GM19397 (cell line): Measurements from ENCODE around the gene SPATA4.

Experiments used
- ATAC-seq: cut with Tn5 transposase; IDR thresholded peaks from one replicate; pipeline ENCODE4 v1.9.1; 2021; ENCODE audit warnings: mild to moderate bottlenecking, moderate library complexity; ENCODE audit not compliant: unreplicated experiment

Gene SPATA4

GRCh38 chr4:176191974-176192373, 3.4 kb downstream of the SPATA4 start:
- no peak for ATAC-seq

- no peak for ATAC-seq
Observed at GRCh38 chr4:176189891-176190795, 5.2 kb downstream of the SPATA4 start.

- no peak for ATAC-seq
Observed at GRCh38 chr4:176188654-176189053, 6.7 kb downstream of the SPATA4 start.

- ATAC-seq = no peak
Observed at GRCh38 chr4:176187624-176188023, 7.8 kb downstream of the SPATA4 start.

- ATAC-seq = no peak
Observed at GRCh38 chr4:176186671-176187395, 8.6 kb downstream of the SPATA4 start.

DNA sequence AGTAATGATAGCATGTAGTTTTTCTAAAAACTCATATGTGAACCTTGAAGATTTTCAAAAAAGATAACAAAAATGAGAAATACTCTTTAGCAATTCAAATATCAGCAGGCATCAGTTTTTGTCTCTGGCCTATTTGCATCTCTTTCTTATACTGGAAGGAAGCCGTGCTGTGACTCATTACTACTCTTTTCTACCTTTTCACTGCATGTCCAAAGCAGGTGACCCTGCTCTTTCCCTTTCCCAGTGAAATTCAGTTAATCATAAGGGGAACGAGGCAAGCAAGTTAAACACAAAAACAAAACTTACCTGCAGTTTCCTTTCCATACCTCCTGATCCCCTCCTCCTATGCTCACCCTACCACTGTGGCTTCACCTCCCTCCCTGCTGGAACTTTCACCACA, 9.3 kb downstream of the SPATA4 start:
- ATAC-seq = no peak

DNA sequence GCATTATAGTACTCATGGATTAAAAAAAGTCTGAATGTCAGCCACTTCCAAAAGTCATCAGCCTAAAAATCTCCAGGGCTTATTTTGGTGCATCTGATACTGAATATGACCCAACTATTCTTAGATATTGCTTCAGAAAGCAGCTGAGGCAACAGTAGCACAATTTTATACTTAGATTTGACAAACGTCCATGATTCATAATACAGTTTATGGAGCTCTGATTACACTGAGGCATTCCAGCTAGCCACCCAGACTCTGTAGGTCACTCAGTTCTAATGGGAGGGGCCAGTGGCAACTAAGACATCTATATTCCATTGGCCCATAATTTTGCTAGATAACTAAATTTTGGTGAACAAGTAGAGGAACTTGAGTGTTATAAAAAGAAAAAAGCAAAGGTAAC, 10.3 kb downstream of the SPATA4 start:
- ATAC-seq = no peak

GRCh38 chr4:176163041-176163440, 32.3 kb downstream of the SPATA4 start:
- no peak for ATAC-seq

- ATAC-seq = no peak
Observed at GRCh38 chr4:176156656-176157055, 38.7 kb downstream of the SPATA4 start.

DNA sequence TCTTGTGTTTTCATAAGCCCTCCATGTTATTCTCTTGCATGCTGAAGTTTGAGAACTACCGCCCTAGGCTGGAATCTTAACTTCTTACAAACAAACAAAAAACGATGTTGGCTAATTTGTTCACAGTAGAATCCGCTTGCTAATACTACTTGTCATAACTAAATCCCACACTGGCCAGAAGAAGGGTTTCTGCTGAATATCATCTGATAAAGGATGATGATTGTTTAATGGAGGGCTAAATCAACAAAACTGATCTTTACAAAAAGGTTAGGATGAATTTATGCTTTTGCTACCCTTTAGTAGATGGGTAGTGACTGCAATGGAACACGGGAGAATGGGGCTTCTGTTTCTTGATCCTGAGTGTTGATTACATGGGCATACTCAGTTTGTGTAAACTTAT, 42.3 kb downstream of the SPATA4 start:
- no peak for ATAC-seq

- no peak for ATAC-seq
Observed at GRCh38 chr4:176150704-176151103, 44.7 kb downstream of the SPATA4 start.

DNA sequence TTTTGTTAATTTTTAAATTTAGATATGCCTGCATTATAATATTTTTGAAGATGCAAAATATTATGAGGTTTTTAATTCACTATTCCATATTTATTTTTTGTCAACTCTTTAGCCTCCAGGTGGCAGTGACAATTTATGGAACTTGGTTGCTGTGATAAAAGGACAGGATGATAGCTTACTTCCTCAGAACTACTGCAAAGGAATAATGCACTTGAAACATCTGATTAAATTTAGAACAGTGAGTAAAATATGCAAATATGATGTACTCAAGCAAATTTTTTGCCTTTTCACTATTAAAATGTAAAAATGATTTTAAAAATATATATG, 45.1 kb downstream of the SPATA4 start:
- ATAC-seq = no peak

DNA sequence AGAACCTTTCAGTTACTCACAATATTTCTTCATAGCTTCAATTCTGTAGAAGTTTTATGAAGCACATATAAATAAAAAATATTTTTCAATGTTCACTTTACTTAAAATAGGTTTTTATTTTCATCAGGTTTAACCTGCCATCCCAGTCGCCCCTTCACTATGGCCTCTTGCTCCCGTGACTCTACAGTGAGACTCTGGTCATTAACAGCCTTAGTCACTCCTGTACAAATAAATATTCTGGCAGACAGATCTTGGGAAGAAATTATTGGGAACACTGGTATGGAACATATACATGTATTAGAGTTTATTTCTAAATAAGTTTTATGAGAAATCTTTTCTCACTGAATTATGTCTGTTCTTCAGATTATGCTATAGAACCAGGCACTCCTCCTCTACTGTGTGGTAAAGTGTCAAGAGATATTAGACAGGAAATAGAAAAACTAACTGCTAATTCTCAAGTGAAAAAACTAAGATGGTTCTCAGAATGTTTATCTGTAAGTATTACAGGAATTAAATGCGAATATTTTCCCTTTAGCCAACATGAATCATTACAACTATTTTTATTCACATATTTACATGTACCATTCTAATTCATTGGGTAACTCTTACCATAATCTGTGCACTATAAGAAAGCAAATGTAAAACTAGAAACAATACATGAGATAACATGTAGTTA, 45.6 kb downstream of the SPATA4 start:
- no peak for ATAC-seq

DNA sequence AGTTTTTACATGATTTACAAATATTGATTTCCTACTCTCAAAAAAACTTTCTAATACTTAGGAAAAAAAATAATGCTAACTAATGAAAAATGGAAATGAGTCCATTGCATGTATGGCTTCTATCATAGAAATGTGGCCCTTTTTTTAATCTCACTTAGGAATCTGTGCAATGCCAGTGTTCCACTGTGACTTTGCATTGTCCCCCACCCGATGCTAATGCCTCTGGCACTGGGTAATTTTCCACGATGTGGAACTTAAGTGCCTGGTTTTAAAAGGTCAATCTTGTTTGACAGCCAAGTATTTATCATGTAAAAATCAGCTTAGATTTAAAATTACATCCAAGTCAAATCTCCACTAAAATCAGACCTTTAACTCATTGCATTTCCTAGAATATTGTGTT, 53.1 kb downstream of the SPATA4 start:
- no peak for ATAC-seq

- ATAC-seq = no peak
Observed at GRCh38 chr4:176139518-176139917, 55.9 kb downstream of the SPATA4 start.

GRCh38 chr4:176137631-176138030, 57.8 kb downstream of the SPATA4 start:
- ATAC-seq = no peak

- ATAC-seq = no peak
Observed at GRCh38 chr4:176134670-176135069, 60.7 kb downstream of the SPATA4 start.
